ENCODE measurements around the gene EPHB2. TPM values are rescaled to one million over a fixed set of nuclear protein-coding genes. Genes with fewer than 3 reads are reported as not detected.

Gene EPHB2
- total and polyA plus RNA-seq, 2 donors from 2014 or later, result 3.0 to 9.5 TPM

- DNase-seq, result no peak
- no peak for FAIRE-seq
- H3K4me1 ChIP-seq (ENCODE audit: control insufficient read depth in 2 of 3, insufficient read depth in 2 of 3, low read depth in 1 of 3, low read length in 3 of 3), result no peaks in the 10 kb centered on the region
- no peak overlapping the region for H3K9ac ChIP-seq (ENCODE audit: low read length in 3 of 3)
- no peak overlapping the region for H3K27ac ChIP-seq (ENCODE audit: low read depth in 2 of 2, low read length in 2 of 2)
- H3K9me3 ChIP-seq (ENCODE audit: control insufficient read depth in 2 of 3, insufficient read depth in 1 of 3, low read length in 3 of 3), result no peaks in the 10 kb centered on the region
- no peaks in the 10 kb centered on the region for H3K36me3 ChIP-seq (ENCODE audit: control insufficient read depth in 2 of 3, insufficient read depth in 3 of 3, low read length in 3 of 3)
- H3K4me3 ChIP-seq (ENCODE audit: low read length in 3 of 3), result no peak overlapping the region
- no peak for TF ChIP-seq CTCF (IDR thresholded peaks at IDR 0.05; ENCODE audit: borderline replicate concordance, extremely low read depth, insufficient read depth)
- no peaks in the 10 kb centered on the region for H3K27me3 ChIP-seq (ENCODE audit: control insufficient read depth, insufficient read depth, low read length)
- intact Hi-C loops (cut with DNase I), result no loop called here
Measured at GRCh38 chr1:22807340-22807739, 96.7 kb downstream of the EPHB2 start.

GRCh38 chr1:22808186-22808675 is 97.6 kb downstream of the EPHB2 start:
- DNase-seq, result no peak
- no peak for FAIRE-seq
- no peak overlapping the region for H3K4me3 ChIP-seq (ENCODE audit: low read length in 3 of 3)
- no peaks in the 10 kb centered on the region for H3K36me3 ChIP-seq (ENCODE audit: control insufficient read depth in 2 of 3, insufficient read depth in 3 of 3, low read length in 3 of 3)
- no peak overlapping the region for H3K9ac ChIP-seq (ENCODE audit: low read length in 3 of 3)
- intact Hi-C loops (cut with DNase I), result no loop called here
- no peak overlapping the region for H3K27ac ChIP-seq (ENCODE audit: low read depth in 2 of 2, low read length in 2 of 2)
- H3K27me3 ChIP-seq (ENCODE audit: control insufficient read depth, insufficient read depth, low read length), result no peaks in the 10 kb centered on the region
- TF ChIP-seq CTCF (IDR thresholded peaks at IDR 0.05; ENCODE audit: borderline replicate concordance, extremely low read depth, insufficient read depth), result no peak
- H3K9me3 ChIP-seq (ENCODE audit: control insufficient read depth in 2 of 3, insufficient read depth in 1 of 3, low read length in 3 of 3), result no peaks in the 10 kb centered on the region
- H3K4me1 ChIP-seq (ENCODE audit: control insufficient read depth in 2 of 3, insufficient read depth in 2 of 3, low read depth in 1 of 3, low read length in 3 of 3), result no peaks in the 10 kb centered on the region

GRCh38 chr1:22808676-22809483 is 98.2 kb downstream of the EPHB2 start:
- Histone ChIP-seq H3K4me1 (ENCODE audit: control insufficient read depth in 2 of 3, insufficient read depth in 2 of 3, low read depth in 1 of 3, low read length in 3 of 3) (no peaks in the 10 kb centered on the region), H3K27me3 (ENCODE audit: control insufficient read depth, insufficient read depth, low read length) (no peaks in the 10 kb centered on the region), H3K27ac (ENCODE audit: low read depth in 2 of 2, low read length in 2 of 2) (no peak overlapping the region), H3K4me3 (ENCODE audit: low read length in 3 of 3) (no peak overlapping the region), H3K9me3 (ENCODE audit: control insufficient read depth in 2 of 3, insufficient read depth in 1 of 3, low read length in 3 of 3) (no peaks in the 10 kb centered on the region), H3K9ac (ENCODE audit: low read length in 3 of 3) (no peak overlapping the region), H3K36me3 (ENCODE audit: control insufficient read depth in 2 of 3, insufficient read depth in 3 of 3, low read length in 3 of 3) (no peaks in the 10 kb centered on the region)
- intact Hi-C loops (cut with DNase I), result no loop called here
- peak in 2 of 5 donors; percentile 3 to 45 for DNase-seq
- TF ChIP-seq CTCF (IDR thresholded peaks at IDR 0.05; ENCODE audit: borderline replicate concordance, extremely low read depth, insufficient read depth), result no peak
- no peak for FAIRE-seq

All from kidney (tissue), 14 donors.